HepG2 (cell line): ENCODE results near the gene TRIM59. TPM values are rescaled to one million over a fixed set of nuclear protein-coding genes. Genes with fewer than 3 reads are reported as not detected.

Experiments used
- ARNT2 ChIP-seq: sonication (generic); formaldehyde crosslinking; IDR thresholded peaks from 2 replicates; pipeline ENCODE4 v1.8.0; 2022; ENCODE audit warnings: mild to moderate bottlenecking, low read depth, missing genetic modification reagents, moderate library complexity
- BRD4 ChIP-seq: sonication (generic); formaldehyde crosslinking; IDR thresholded peaks from 2 replicates; pipeline ENCODE4 v1.4.0; 2020; ENCODE audit warnings: missing genetic modification reagents
- ELF4 ChIP-seq: sonication (generic); formaldehyde crosslinking; IDR thresholded peaks from 2 replicates; pipeline ENCODE4 v1.5.0; 2020; ENCODE audit warnings: missing genetic modification reagents, mild to moderate bottlenecking, moderate library complexity, borderline replicate concordance
- HOXA3 ChIP-seq: sonication (generic); formaldehyde crosslinking; IDR thresholded peaks from 2 replicates; pipeline ENCODE4 v1.5.0; 2020; ENCODE audit warnings: missing genetic modification reagents
- NCOR1 ChIP-seq: fragments of 200-600 bp; sonication (generic); IDR thresholded peaks from 2 replicates; pipeline ENCODE4 v1.7.0; 2017; ENCODE audit warnings: antibody characterized with exemption, low read length, borderline replicate concordance
- ZFP41 ChIP-seq: sonication (generic); formaldehyde crosslinking; IDR thresholded peaks from 2 replicates; pipeline ENCODE4 v1.4.0; 2020; ENCODE audit warnings: mild to moderate bottlenecking, missing genetic modification reagents, borderline replicate concordance
- ZFX ChIP-seq: sonication (generic); formaldehyde crosslinking; IDR thresholded peaks from 2 replicates; pipeline ENCODE4 v1.4.0; 2020; ENCODE audit warnings: mild to moderate bottlenecking, low read depth, missing genetic modification reagents, moderate library complexity
- ZNF607 ChIP-seq: sonication (generic); formaldehyde crosslinking; IDR thresholded peaks from 2 replicates; pipeline ENCODE4 v1.5.1; 2020; ENCODE audit warnings: missing genetic modification reagents, mild to moderate bottlenecking, borderline replicate concordance
- ZNF678 ChIP-seq: sonication (generic); formaldehyde crosslinking; IDR thresholded peaks from 2 replicates; pipeline ENCODE4 v1.4.0; 2020; ENCODE audit warnings: mild to moderate bottlenecking, missing genetic modification reagents
- ZNF83 ChIP-seq: sonication (generic); formaldehyde crosslinking; IDR thresholded peaks from 2 replicates; pipeline ENCODE4 v1.4.0; 2020; ENCODE audit warnings: missing genetic modification reagents, mild to moderate bottlenecking, borderline replicate concordance
- ZSCAN22 ChIP-seq: sonication (generic); formaldehyde crosslinking; IDR thresholded peaks from 2 replicates; pipeline ENCODE4 v1.4.0; 2020; ENCODE audit warnings: mild to moderate bottlenecking, missing genetic modification reagents
- polyA plus RNA-seq, 8 experiments: library from polyadenylated mRNA; depleted of rRNA in 3 of 8; stranded (reverse) in 7 of 8; unstranded in 1 of 8; fragments of >200 nt; fragmentation: Illumina TruSeq in 4 of 8; extraction: Trizol in 4 of 8; gene quantifications; 2 replicates each; pipeline versions ENCODE4 v1.2.1 to v1.2.3, GENCODE V29; 2011 to 2016; ENCODE audit warnings: low read depth in 4 of 8, missing spikeins in 1 of 8, mixed read lengths in 1 of 8; ENCODE audit not compliant: insufficient read depth in 1 of 8
- total RNA-seq, 5 experiments: library from RNA; depleted of rRNA; stranded (reverse); fragments of >200 nt; fragmentation: Illumina TruSeq; extraction: Trizol; gene quantifications; 2 replicates each; pipeline ENCODE4 v1.2.3, GENCODE V29; 2016; ENCODE audit warnings: low read depth in 1 of 5
- TF ChIP-seq, protein P1 (sequence below), 2 experiments: sonication (generic) in 1 of 2; formaldehyde crosslinking in 1 of 2; IDR thresholded peaks; 2 replicates each; pipeline versions ENCODE4 v1.6.1 to v1.9.0; 2014 to 2022; ENCODE audit warnings: antibody characterized with exemption in 1 of 2, borderline replicate concordance in 1 of 2, inconsistent platforms in 1 of 2, low read depth in 1 of 2, missing genetic modification reagents in 1 of 2
- TF ChIP-seq, protein P2 (sequence below): sonication (generic); formaldehyde crosslinking; IDR thresholded peaks from 2 replicates; pipeline ENCODE4 v1.5.0; 2020; ENCODE audit warnings: mild to moderate bottlenecking, missing genetic modification reagents, borderline replicate concordance

The TRIM59 gene
- total and polyA plus RNA-seq, 2 of the 13 experiments (the other 11 are each of a cell fraction or from before 2014, with no cell fraction given) = 1.3 to 3.2 TPM

DNA sequence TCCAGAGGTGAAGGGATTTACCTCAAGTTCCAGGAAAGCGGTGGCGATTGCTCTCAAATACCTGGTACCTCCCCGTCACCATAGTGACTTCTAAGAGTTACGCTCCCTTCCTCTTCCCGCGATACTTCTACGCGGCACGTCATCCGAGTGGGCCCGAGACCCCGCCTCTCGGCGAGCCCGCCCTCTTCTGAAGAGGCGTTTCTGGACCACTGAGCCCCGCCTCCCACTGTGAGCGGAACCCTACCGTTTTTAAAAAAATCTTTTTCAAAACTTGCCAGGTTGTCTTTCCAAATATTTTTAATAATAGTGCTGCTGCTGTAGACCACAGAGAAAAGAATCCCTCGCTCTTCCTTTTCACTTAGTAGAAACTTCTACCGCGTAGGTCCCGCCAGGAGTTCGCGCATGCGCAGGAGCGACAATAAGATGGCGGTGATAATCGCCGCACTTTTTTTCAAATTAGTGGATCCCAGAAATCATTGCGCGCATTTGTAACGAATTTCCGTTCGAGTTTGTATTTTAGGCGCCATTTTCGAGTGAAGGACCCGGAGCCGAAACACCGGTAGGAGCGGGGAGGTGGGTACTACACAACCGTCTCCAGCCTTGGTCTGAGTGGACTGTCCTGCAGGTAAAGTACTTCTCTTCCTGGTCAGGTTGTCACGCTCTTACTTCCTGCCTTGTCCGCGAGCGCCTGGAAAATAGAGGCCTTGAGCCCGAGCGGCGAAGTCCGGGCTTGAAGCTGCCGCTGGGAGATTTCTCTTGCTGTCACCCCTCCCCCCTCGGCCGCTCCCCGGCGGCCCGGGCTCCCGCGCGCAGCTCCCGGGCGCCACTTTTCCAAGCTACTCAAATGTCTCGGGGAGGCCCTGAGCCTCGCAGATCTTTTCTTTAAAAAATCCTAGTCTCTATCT lies 50.2 kb downstream of the TRIM59 start, which contains the start of the genes IFT80 and SMC4 (continued):
- TF ChIP-seq, protein P1, sequence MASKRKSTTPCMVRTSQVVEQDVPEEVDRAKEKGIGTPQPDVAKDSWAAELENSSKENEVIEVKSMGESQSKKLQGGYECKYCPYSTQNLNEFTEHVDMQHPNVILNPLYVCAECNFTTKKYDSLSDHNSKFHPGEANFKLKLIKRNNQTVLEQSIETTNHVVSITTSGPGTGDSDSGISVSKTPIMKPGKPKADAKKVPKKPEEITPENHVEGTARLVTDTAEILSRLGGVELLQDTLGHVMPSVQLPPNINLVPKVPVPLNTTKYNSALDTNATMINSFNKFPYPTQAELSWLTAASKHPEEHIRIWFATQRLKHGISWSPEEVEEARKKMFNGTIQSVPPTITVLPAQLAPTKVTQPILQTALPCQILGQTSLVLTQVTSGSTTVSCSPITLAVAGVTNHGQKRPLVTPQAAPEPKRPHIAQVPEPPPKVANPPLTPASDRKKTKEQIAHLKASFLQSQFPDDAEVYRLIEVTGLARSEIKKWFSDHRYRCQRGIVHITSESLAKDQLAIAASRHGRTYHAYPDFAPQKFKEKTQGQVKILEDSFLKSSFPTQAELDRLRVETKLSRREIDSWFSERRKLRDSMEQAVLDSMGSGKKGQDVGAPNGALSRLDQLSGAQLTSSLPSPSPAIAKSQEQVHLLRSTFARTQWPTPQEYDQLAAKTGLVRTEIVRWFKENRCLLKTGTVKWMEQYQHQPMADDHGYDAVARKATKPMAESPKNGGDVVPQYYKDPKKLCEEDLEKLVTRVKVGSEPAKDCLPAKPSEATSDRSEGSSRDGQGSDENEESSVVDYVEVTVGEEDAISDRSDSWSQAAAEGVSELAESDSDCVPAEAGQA (IDR thresholded peaks at IDR 0.05; ENCODE audit: low read depth) = peak; percentile 88
- TF ChIP-seq, protein P1 (CRISPR knock-in tag; IDR thresholded peaks at IDR 0.05; ENCODE audit: borderline replicate concordance) = 0 out of 2 replicates have a peak, but pooled peaks have one; percentile 31
- TF ChIP-seq ZFP41 (CRISPR knock-in tag) = no peak
- TF ChIP-seq ZNF83 (CRISPR knock-in tag) = no peak
- TF ChIP-seq HOXA3 = peak; percentile 97
- peak; percentile 47; the same call in 1 of the 2 replicates for TF ChIP-seq NCOR1
- TF ChIP-seq, protein P2, sequence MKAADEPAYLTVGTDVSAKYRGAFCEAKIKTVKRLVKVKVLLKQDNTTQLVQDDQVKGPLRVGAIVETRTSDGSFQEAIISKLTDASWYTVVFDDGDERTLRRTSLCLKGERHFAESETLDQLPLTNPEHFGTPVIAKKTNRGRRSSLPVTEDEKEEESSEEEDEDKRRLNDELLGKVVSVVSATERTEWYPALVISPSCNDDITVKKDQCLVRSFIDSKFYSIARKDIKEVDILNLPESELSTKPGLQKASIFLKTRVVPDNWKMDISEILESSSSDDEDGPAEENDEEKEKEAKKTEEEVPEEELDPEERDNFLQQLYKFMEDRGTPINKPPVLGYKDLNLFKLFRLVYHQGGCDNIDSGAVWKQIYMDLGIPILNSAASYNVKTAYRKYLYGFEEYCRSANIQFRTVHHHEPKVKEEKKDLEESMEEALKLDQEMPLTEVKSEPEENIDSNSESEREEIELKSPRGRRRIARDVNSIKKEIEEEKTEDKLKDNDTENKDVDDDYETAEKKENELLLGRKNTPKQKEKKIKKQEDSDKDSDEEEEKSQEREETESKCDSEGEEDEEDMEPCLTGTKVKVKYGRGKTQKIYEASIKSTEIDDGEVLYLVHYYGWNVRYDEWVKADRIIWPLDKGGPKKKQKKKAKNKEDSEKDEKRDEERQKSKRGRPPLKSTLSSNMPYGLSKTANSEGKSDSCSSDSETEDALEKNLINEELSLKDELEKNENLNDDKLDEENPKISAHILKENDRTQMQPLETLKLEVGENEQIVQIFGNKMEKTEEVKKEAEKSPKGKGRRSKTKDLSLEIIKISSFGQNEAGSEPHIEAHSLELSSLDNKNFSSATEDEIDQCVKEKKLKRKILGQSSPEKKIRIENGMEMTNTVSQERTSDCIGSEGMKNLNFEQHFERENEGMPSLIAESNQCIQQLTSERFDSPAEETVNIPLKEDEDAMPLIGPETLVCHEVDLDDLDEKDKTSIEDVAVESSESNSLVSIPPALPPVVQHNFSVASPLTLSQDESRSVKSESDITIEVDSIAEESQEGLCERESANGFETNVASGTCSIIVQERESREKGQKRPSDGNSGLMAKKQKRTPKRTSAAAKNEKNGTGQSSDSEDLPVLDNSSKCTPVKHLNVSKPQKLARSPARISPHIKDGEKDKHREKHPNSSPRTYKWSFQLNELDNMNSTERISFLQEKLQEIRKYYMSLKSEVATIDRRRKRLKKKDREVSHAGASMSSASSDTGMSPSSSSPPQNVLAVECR = peak; percentile 97
- TF ChIP-seq ELF4 = no peak
- no peak for TF ChIP-seq ZSCAN22
- TF ChIP-seq BRD4 (CRISPR knock-in tag) = peak; percentile 27; the same call in 1 of the 2 replicates
- no peak; the same call in 1 of the 2 replicates for TF ChIP-seq ZNF607
- no peak for TF ChIP-seq ZNF678 (CRISPR knock-in tag)
- TF ChIP-seq ARNT2 (CRISPR knock-in tag) = peak; percentile 92
- peak; percentile 73; the same call in 1 of the 2 replicates for TF ChIP-seq ZFX (CRISPR knock-in tag)
